ENCODE measurements around the gene CYSTM1. TPM values are rescaled to one million over a fixed set of nuclear protein-coding genes. Genes with fewer than 3 reads are reported as not detected.
"Not testable (repeated sequence)": the region's sequence is repeated elsewhere in the genome, so short reads cannot be mapped to it uniquely, and the experiment has no call there.

The CYSTM1 gene
- polyA plus RNA-seq, 1 experiment, result 33.1 TPM

DNA sequence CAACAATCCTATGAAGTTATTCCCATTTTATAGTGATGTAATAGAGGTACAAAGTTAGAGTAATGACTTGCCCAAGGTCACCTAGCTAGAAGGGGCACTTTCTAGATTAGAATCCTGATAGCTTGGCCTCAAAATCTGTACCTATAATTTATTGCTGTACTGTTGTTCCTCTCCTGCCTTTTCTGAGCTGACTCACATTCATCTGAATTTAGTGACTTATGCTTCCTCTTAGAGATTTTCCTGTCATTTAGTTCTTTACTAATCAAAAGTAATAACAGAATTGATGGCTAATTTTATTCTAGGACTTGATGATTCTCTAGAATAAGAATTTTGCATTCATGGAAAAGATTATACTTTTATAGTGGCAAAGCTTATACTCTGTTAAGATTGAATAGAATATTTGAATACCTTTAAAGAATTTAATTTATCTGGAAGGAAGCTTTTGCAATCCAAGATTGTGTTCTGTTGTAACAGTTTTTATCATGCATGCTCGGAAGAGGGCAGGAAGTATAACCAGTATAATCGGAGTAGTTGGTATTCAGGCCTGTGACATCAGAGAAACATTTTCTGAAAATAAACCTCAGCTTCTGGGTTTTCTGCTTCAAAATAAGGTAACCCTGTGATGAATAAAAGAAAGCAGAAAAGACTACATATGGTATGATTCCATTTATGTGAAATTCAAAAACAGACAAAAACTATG, 21.3 kb downstream of the CYSTM1 start:
- no peaks in the 10 kb centered on the region for H3K27me3 ChIP-seq (ENCODE audit: control insufficient read depth, insufficient read depth, low read length)
- ChIA-PET POLR2A (no interaction called here), CTCF (interaction anchor here (0.7 kb wide), 1 partner anchor 10 kb away, joined by 3 read pairs; no protein-coding TSS in a partner anchor)
- no peak for DNase-seq (ENCODE audit: low read depth)
- no peak overlapping the region for H3K4me3 ChIP-seq (ENCODE audit: low read depth, low read length)
- TF ChIP-seq, protein P1, sequence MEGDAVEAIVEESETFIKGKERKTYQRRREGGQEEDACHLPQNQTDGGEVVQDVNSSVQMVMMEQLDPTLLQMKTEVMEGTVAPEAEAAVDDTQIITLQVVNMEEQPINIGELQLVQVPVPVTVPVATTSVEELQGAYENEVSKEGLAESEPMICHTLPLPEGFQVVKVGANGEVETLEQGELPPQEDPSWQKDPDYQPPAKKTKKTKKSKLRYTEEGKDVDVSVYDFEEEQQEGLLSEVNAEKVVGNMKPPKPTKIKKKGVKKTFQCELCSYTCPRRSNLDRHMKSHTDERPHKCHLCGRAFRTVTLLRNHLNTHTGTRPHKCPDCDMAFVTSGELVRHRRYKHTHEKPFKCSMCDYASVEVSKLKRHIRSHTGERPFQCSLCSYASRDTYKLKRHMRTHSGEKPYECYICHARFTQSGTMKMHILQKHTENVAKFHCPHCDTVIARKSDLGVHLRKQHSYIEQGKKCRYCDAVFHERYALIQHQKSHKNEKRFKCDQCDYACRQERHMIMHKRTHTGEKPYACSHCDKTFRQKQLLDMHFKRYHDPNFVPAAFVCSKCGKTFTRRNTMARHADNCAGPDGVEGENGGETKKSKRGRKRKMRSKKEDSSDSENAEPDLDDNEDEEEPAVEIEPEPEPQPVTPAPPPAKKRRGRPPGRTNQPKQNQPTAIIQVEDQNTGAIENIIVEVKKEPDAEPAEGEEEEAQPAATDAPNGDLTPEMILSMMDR (IDR thresholded peaks at IDR 0.05; ENCODE audit: insufficient read depth, low read depth, low read length), result no peak
- H3K36me3 ChIP-seq (ENCODE audit: control insufficient read depth, insufficient read depth, low read length), result no peaks in the 10 kb centered on the region

DNA sequence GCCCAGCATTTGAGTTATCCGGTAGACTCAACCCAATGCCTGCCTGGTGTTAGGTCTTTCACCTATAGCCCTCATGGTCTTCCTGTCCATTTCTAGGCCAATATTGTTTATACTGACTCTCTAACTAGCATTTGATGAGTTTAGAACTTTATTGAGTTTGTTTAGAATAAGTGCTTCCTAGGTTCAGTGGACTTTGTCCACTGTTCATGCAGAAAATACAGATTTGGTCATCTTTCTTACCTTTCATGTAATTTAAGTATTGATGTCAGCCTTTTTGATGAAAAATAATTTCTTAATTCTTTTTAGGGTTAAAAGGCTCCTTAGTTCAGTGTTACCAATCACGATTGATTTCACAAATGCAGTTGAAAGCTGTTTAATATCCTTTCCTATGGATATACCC, 22.0 kb downstream of the CYSTM1 start:
- Histone ChIP-seq H3K27me3 (ENCODE audit: control insufficient read depth, insufficient read depth, low read length) (no peaks in the 10 kb centered on the region), H3K4me3 (ENCODE audit: low read depth, low read length) (no peak overlapping the region), H3K36me3 (ENCODE audit: control insufficient read depth, insufficient read depth, low read length) (no peaks in the 10 kb centered on the region)
- ChIA-PET CTCF (interaction anchor here (0.9 kb wide), 1 partner anchor 53 kb away, joined by 3 read pairs; no protein-coding TSS in a partner anchor), POLR2A (no interaction called here)
- TF ChIP-seq, protein P1 (IDR thresholded peaks at IDR 0.05; ENCODE audit: insufficient read depth, low read depth, low read length), result no peak
- DNase-seq (ENCODE audit: low read depth), result no peak

DNA sequence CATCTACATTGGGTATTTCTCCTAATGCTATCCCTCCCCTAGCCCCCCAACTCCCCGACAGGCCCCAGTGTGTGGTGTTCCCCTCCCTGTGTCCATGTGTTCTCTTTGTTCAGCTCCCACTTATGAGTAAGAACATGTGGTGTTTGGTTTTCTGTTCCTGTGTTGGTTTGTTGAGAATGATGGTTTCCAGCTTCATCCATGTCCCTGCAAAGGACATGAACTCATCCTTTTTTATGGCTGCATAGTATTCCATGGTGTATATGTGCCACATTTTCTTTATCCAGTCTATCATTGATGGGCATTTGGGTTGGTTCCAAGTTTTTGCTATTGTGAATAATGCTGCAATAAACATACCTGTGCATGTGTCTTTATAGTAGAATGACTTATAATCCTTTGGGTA, 23.9 kb downstream of the CYSTM1 start:
- H3K27me3 ChIP-seq (ENCODE audit: control insufficient read depth, insufficient read depth, low read length); H3K36me3 ChIP-seq (ENCODE audit: control insufficient read depth, insufficient read depth, low read length); POLR2A ChIA-PET; H3K4me3 ChIP-seq (ENCODE audit: low read depth, low read length); DNase-seq (ENCODE audit: low read depth); CTCF ChIA-PET: not testable (repeated sequence)

DNA sequence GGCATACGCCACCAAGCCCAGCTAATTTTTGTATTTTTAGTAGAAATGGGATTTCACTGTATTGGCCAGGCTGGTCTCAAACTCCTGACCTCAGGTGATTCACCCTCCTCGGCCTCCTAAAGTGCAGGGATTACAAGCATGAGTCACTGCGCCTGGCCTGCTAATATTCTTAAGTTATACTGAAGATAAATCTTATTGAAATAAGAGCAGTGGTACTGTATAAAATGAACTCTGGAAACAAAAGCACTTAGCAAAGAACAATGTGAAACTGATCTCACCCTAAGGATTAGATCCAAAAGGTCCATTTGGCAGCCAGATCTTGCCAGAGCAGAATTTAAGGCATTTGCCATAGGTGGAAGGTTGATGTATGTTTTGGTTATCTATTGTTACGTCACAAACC, 27.1 kb downstream of the CYSTM1 start:
- ChIA-PET CTCF (no interaction called here), POLR2A (interaction anchor here (0.7 kb wide), 1 partner anchor 125 kb away, joined by 21 read pairs; no protein-coding TSS in a partner anchor)
- no peak for DNase-seq (ENCODE audit: low read depth)
- Histone ChIP-seq H3K4me3 (ENCODE audit: low read depth, low read length) (no peak overlapping the region), H3K36me3 (ENCODE audit: control insufficient read depth, insufficient read depth, low read length) (no peaks in the 10 kb centered on the region; the same call in 1 of the 2 replicates), H3K27me3 (ENCODE audit: control insufficient read depth, insufficient read depth, low read length) (no peaks in the 10 kb centered on the region)
- TF ChIP-seq, protein P1 (IDR thresholded peaks at IDR 0.05; ENCODE audit: insufficient read depth, low read depth, low read length), result no peak

DNA sequence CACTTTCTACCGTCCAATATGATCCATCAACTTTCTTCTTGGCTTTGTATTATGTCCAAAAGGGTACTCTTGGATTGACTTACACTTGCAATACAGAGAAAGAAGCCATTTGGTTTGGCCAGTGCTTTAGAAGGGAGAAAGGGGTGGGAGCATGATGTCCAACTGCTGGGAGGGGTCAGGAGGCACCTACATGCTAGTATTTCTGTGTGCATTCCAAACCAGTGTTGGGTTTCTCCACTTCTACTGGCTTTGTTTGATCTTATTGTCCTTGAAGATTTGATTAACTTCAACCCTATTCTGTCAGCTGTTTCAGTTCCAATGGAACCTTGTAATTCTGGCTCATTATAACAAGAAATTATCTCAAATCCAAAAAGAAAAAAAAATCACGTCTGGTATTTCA, 27.6 kb downstream of the CYSTM1 start:
- ChIA-PET POLR2A (no interaction called here), CTCF (no interaction called here)
- Histone ChIP-seq H3K36me3 (ENCODE audit: control insufficient read depth, insufficient read depth, low read length) (no peaks in the 10 kb centered on the region; the same call in 1 of the 2 replicates), H3K4me3 (ENCODE audit: low read depth, low read length) (no peak overlapping the region), H3K27me3 (ENCODE audit: control insufficient read depth, insufficient read depth, low read length) (no peaks in the 10 kb centered on the region)
- TF ChIP-seq, protein P1 (IDR thresholded peaks at IDR 0.05; ENCODE audit: insufficient read depth, low read depth, low read length), result no peak
- DNase-seq (ENCODE audit: low read depth), result no peak

DNA sequence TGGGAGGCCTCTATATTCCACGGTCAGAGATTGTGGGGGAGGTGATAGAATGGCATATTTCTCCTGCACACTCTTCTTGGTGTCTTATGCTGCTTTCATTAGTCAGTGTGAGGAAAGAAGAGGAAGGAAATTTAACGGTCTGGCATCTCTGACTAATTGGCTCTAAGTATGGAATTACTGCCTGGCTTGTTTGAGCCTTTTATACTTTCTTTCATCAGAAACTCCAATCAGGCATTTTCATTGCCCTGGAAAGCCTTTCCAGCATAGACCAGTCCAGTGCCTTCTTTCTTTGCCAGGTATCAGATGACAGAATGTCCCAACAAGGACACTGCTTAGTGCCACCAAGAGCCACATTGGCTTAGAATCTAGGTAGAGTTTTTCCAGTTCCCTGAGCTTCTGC, 30.2 kb downstream of the CYSTM1 start:
- no peak for DNase-seq (ENCODE audit: low read depth)
- TF ChIP-seq, protein P1 (IDR thresholded peaks at IDR 0.05; ENCODE audit: insufficient read depth, low read depth, low read length), result no peak
- no peaks in the 10 kb centered on the region; the same call in 1 of the 2 replicates for H3K36me3 ChIP-seq (ENCODE audit: control insufficient read depth, insufficient read depth, low read length)
- ChIA-PET CTCF (interaction anchor here (0.8 to 3.0 kb wide), 3 partner anchors 13 to 147 kb away, joined by 3 to 11 read pairs (median 3); no protein-coding TSS in a partner anchor), POLR2A (no interaction called here)
- H3K4me3 ChIP-seq (ENCODE audit: low read depth, low read length), result no peak overlapping the region
- no peaks in the 10 kb centered on the region for H3K27me3 ChIP-seq (ENCODE audit: control insufficient read depth, insufficient read depth, low read length)
